ENCODE measurements around the gene CCDC51. TPM values are rescaled to one million over a fixed set of nuclear protein-coding genes. Genes with fewer than 3 reads are reported as not detected.

CCDC51 gene
- total and polyA plus RNA-seq, 9 of the 15 experiments (the other 6 are each of a cell fraction or from before 2014, with no cell fraction given): 6.5 to 18.6 (median 15.7) TPM

- TF ChIP-seq ELK3 (CRISPR knock-in tag; IDR thresholded peaks at IDR 0.05) (no peak), EZH2 (IDR thresholded peaks at IDR 0.05; ENCODE audit: borderline replicate concordance, low read depth, low read length) (no peak), ZBTB34 (CRISPR knock-in tag; IDR thresholded peaks at IDR 0.05) (no peak), USF2 (CRISPR knock-in tag; IDR thresholded peaks at IDR 0.05) (no peak), FOXJ3 (CRISPR knock-in tag; IDR thresholded peaks at IDR 0.05) (no peak), ZNF512 (tag; IDR thresholded peaks at IDR 0.05) (no peak), TCF7 (IDR thresholded peaks at IDR 0.05; ENCODE audit: borderline replicate concordance) (no peak), RAD21 (CRISPR knock-in tag; conservative IDR thresholded peaks at IDR 0.05 in 1 of 2, IDR thresholded peaks at IDR 0.05 in 1 of 2) (no peak), MCM2 (IDR thresholded peaks at IDR 0.05; ENCODE audit: low read depth) (no peak), ETS2 (tag; IDR thresholded peaks at IDR 0.05; ENCODE audit: borderline replicate concordance, poor library complexity, severe bottlenecking) (no peak), NCOA1 (IDR thresholded peaks at IDR 0.05; ENCODE audit: low read depth) (no peak)
Measured at GRCh38 chr3:48418651-48419050, 21.3 kb downstream of the CCDC51 start (continued).

All from K562 (cell line).